Stimulated activated naive CD4-positive, alpha-beta T cell treated with Interleukin-2 at 50 U/mL for 16 hours (primary cell): Measurements from ENCODE around the gene FAM76A.
A peak's percentile ranks its signal among the peaks of the same experiment; 100 is the strongest.
"Not testable (repeated sequence)": the region's sequence is repeated elsewhere in the genome, so short reads cannot be mapped to it uniquely, and the experiment has no call there.

Experiments used
- DNase-seq: peaks from one replicate; lab custom pipeline; 2025; lab: John Stamatoyannopoulos, UW

Gene FAM76A

DNA sequence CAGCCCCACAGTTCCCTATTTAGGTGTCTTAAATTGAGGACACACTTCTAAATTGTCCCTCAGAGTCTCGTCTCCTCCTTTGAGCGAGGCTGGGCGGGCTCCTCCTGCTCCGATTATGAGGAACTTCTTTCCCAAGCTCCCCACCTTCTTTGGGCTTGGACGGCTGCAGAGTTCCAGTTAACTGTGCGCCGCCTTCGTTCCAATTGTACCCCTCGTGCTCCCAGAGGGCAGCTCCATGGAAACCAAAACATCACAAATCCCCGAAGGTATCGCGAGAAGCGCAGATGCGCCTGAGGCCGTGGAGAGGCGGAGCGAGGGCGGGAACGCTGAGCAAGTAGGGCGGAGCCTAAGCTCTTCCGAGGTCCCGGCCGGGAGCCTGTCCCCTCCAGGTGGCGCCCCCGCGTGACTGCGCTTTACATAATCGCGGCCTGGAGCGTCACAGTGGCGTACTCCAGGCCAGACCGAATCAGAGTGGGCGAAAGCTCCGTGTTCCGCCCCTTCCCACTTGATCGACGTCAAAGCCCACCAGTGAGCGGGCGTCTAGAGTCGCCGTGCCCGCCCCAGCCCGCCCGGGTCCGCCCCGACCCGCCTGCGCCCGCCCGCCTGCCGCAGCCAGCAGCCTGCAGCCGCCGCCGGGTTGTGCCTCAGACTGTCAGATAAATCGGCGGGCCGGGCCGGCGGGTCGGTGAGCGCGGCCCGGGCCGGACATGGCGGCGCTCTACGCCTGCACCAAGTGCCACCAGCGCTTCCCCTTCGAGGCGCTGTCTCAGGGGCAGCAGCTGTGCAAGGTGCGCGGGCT is at the start of gene FAM76A:
FAM76A (plus strand) TSS at position 588 of the 799 bp plus-strand sequence; CDS start at position 708, 120 bp downstream.
- DNase-seq = peak; percentile 99

- no peak for DNase-seq
Observed at GRCh38 chr1:27676410-27676809, 49.4 kb upstream of the FAM76A start.

DNA sequence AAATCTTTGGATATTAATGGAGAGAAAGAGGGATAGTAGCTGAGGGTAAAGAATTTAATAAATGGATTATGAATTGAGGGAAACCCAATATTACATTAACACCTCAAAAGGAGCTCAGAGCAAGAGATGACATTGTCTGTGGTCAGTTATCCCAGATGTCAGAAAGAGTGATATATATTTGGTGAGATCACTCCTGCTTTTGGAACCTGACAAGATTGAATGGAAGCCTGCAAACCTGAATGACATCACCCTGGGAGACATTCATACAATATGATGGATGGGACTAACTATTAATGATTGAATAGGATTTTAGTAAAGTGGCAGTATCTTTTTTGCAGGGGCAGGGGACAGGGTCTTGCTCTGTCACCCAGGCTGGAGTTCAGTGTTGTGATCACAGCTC is 47.0 kb upstream of the FAM76A start:
- DNase-seq = no peak

DNA sequence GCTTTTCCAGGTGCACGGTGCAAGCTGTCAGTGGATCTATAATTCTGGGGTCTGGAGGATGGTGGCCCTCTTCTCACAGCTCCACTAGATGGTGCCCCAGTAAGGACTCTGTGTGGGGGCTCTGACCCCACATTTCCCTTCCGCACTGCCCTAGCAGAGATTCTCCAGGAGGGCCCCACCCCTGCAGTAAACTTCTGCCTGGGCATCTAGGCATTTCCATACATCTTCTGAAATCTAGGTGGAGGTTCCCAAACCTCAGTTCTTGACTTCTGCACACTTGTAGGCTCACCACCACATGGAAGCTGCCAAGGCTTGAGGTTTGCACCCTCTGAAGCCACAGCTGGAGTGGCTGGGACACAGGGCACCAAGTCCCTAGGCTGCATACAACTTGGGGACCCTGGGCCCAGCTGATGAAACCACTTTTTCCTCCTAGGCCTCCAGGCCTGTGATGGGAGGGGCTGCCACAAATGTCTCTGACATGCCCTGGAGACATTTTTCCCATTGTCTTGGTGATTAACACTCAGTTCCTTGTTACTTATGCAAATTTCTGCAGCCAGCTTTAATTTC is 45.5 kb upstream of the FAM76A start:
- DNase-seq = not testable (repeated sequence)

DNA sequence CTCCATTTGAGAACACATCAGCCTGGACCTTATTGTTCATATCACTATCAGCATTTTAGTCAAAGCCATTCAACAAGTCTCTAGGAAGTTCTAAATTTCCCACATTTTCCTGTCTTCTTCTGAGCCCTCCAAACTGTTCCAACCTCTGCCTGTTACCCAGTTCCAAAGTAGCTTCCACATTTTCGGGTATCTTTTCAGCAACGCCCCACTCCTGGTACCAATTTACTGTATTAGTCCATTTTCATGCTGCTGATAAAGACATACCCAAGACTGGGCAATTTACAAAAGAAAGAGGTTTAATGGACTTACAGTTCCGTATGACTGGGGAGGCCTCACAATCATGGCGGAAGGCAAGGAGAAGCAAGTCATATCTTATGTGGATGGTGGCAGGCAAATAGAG is 44.2 kb upstream of the FAM76A start:
- DNase-seq = not testable (repeated sequence)

DNA sequence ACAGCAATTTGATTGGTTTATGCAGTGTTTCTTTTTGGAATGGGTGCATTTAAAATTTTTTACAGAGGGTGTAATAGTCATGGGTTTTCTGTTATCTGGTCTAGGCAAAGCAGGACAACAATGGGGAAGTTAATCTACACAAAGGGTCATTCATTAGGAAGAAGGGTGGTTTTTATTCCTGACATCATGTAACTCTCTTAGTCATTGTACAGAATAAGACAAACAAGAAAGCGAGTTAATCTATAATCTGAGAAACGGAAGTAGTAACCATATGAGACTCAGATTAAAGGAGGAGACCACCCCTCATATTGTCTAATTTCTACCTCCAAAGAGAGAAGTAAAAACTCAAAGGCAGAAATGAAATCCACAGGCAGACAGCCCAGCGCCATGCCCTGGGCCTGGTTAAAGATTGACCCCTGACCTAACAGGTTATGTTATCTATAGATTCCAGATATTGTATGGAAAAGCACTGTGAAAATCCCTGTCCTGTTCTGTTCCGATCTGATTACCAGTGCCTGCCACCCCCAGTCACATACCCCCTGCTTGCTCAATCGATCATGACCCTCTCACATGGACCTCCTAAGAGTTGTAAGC is 43.3 kb upstream of the FAM76A start:
- DNase-seq = no peak

GRCh38 chr1:27684176-27684575 is 41.6 kb upstream of the FAM76A start:
- DNase-seq = no peak

DNA sequence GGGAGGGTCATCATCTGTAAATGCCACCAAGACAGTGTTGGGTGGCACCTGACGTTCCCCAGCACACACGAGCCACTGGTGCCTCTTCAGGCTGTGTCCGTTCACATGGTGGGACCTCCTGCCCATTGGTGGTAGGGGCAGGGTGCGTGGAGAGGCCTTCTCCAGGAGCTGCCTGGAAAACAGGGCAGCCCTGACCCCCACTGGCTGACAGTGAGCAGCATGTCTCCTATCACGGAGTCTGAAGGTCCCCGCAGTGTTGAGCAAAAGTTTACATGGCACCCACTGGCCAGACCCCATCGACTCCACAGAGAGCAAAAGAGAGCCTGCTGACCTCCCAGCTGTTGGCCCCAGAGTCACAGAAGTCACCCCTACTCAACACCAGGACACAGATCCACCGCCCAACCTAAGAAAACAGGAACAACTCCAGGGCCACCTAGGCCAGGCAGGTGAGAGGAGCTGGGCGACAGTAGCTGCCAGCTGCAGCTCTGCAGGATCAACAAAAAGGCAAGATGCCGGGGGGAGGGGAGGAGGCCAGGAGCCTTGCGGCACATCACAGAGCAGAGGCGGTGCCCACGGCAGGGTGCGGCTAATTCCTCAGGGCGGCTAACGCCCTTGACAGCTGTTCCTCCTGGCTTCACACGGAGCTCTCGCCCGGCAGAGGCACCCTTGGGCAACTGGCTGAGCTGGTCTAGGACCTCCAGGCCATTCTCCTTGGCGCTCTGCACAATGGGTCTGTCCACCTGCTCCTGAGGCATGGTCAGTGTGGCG is 39.4 kb upstream of the FAM76A start:
- no peak for DNase-seq

- DNase-seq = no peak
Observed at GRCh38 chr1:27687906-27688305, 37.9 kb upstream of the FAM76A start.

DNA sequence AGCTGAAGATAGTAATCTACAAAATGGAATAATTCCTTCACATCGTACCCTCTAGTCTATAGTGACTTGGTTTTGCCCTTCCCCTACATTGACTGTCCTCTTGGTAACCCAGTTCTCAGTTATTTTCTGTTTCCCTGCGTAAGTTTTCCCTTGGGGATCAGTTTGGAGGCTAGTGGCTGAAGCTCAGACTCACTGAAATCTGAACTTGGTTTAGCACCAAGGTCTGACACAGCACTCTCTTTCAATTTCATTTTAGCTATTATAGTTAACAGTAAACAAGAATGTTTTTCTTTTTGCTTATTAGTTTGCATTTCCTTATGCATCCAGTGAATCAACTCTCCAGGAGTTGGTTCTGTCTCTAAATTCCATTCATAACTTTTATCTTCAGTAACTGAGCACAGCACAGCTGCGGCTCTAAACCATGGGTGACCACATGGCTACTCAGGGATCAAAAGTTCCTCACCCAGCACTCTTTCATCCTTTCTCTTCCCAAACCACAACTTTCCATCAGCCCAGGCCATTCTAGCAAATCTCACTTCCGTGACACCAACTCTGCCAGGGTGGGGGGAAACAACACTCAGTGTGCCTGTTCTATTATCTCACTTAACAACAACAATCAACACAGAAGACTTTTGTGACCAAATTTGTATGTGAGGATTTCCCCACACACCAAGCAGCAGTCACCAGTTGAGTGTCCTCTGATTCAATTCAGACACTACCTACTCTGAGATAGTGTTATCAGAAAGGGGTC is 36.2 kb upstream of the FAM76A start:
- no peak for DNase-seq

- no peak for DNase-seq
Observed at GRCh38 chr1:27690183-27690582, 35.6 kb upstream of the FAM76A start.

DNA sequence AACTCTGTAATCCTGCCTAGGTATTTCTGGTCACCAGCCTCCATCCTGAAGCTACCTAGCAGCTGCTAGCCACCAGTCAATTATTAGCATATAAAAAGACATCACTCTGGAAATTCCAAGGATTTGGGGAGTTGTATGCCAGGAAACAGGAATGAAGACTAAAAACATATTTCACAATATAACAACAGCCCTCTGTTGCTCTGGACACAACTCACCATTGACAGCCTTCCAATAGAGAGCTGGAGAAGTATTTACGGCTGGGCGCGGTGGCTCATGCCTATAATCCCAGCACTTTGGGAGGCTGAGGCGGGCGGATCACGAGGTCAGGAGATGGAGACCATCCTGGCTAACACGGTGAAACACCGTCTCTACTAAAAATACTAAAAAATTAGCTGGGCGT is 28.9 kb upstream of the FAM76A start:
- not testable (repeated sequence) for DNase-seq

- DNase-seq = no peak
Observed at GRCh38 chr1:27704958-27705357, 20.8 kb upstream of the FAM76A start.

DNA sequence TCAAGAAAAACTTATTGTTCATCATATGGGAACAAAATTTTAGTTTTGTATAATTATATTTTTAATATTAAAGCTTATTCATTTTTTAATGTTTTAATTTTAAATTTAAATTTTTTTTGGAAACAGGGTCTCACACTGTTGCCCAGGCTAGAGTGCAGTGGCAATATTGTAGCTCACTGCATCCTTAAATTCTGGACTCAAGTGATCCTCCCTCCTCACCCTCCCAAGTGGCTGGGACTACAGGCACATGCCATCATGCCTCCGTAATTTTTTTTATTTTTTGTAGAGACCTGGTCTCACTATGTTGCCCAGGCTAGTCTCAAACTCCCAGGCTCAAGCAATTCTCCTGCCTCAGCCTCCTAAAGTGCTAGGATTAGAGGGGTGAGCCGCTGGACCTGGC is 20.2 kb upstream of the FAM76A start:
- DNase-seq = no peak

DNA sequence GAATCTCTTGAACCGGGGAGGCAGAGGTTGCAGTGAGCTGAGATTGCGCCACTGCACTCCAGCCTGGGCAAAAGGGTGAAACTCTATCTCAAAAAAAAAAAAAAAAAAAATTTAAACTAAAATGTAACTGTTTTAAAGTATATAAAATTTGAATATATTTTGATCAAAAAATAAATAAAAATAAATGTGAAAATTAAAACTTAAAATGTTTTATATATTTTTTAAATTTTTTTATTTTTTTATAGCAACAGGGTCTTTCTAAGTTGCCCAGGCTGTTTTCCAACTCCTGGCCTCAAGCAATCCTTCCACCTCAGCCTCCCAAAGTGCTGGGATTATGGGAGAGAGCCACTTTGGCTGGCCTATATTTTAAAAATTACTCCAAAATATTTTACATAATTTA is 15.2 kb upstream of the FAM76A start:
- DNase-seq = no peak

DNA sequence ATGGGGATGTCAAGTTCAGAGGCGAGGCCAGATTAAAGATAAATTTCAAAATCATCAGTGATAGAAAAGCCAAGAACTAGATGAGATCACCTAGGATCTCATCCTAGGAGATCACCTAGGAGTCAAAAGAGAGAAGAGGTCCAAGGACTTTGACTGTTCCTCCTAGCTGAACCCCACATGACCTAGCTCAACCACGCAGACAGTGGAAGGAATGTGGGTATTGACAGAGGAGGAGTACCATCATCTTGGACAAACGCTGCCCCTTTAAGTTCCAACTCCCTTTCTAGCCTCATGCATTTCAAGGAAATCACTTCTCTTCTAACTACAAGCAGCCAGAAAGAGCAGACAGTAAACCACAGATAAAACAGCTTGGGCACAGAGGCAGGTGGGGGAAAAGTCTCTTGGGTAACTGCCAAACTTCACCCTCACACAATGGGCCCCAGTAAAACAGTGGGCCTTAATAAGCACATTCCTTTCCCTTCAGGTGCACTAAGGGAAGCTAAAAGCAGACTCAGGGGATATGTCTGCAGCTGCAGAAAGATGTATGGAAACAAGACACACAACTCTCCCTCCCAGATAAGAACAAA is 12.5 kb upstream of the FAM76A start:
- no peak for DNase-seq

- DNase-seq = no peak
Observed at GRCh38 chr1:27713869-27714513, 11.8 kb upstream of the FAM76A start.

DNA sequence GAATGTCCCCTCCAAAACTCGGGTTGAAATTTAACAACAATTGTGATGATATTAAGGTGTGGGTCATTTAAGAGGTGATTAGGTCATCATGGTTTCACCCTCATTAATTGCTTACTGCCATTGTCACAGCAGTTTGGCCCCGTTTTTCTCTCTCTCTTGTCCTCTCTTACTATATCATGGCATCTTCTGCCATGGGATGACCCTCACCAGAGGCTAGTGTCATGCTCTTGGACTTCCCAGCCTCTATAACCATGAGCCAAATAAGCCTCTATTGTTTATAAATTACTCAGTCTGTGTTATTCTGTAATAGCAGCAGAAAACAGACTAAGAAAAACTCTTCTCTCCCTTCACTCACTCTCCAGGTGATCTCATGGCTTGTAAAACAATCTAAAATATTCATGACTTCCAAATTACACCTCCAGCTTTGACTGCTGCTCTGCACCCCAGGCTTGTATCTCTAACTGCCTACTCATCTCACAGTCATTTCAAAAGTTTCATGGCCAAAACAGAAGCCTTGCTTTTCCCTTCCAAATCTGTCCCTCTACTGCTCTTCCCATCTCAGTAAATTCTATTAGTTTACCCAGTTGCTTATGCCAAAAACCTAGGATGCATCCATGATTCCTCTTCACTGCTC is 9.4 kb upstream of the FAM76A start:
- no peak for DNase-seq

DNA sequence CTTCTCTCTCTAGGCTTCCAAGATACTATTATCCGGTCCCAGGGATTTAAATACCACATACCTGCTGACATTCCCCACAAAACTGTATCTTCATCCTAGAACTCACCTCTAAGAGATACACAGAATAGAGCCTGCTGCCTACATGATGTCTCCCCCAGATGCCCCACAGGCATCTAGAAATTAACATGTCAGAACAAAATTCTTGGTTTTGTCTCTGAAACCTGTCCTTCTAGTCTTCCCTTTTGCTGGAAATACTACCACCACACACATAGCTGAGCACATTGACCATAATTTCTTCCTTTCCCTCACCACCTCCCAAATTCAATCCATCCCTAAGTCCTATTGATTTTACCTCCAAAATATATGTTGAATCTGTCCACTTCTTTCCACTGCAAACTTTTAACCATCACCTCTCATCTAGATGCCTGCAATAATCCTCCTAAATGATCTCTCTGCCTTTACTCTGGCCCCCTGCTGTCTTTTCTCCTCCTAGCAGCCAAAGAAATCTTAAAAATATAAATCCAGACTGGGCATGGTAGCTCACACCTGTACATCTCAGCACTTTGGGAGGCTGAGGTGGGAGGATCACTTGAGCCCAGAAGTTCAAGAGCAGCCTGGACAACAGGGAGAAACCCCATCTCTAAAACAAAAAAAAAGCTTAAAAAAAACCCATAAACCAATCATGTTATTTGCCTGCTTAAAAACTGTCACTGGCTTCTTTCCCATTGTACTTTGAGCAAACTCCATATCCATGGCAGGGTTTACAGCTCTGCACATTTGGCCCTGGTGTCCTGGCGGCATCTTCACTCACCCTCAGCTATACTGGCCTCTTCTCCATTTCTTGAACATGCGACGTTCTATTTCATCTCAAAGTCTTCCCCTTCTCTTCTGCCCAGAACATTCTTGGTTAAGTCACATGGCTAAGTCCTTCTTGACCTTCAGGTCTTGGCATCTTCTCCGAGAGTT is 6.2 kb upstream of the FAM76A start:
- DNase-seq = no peak
